HG03139 (cell line): ENCODE results near the gene RAB5B.
A peak's percentile ranks its signal among the peaks of the same experiment; 100 is the strongest.

Source experiments
- ATAC-seq: cut with Tn5 transposase; IDR thresholded peaks from one replicate; pipeline ENCODE4 v1.9.1; 2021; ENCODE audit not compliant: unreplicated experiment

Gene RAB5B, protein sequence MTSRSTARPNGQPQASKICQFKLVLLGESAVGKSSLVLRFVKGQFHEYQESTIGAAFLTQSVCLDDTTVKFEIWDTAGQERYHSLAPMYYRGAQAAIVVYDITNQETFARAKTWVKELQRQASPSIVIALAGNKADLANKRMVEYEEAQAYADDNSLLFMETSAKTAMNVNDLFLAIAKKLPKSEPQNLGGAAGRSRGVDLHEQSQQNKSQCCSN

DNA sequence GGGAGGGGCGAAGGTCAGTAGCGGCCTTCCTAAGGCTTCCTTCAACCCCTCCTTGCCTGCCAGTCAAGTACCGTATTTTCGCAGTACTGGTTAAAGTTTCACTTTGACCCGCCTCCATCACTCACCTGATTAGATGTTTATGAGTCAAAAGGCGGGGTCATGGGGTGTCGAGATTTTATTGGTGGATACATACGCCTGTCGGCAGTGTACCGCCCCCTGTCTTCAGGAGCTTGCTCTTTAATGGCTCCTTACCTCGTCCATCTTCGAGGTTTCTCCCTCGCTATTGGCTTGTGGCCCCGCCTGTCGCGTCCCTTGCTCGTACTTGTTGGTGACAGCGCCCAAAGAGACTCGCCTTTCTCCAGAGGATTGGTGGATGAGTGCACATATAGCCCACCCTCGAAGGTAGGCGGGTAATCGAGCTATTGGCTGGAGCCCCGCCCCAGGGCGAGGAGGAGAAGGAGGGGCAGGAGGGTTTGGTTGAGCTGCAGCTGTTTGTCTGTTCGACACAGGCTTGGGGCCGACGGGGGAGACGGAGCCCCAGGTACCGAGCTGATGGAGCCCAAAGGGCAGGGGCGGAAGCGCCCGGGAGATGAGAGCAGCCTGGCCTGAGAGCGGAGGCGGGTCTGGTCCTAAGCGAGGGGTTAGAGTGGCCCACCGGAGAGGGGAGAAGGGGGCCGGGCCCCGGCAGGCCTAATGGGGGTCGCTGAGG is at the start of gene RAB5B:
Gene RAB5B, plus strand, starts transcription at position 480 of the 709 bp plus-strand sequence. CDS start 12,883 bp downstream, outside the sequence.
- ATAC-seq: peak; percentile 92

- no peak for ATAC-seq
Measured at GRCh38 chr12:55925371-55925770, 48.5 kb upstream of the RAB5B start.

DNA sequence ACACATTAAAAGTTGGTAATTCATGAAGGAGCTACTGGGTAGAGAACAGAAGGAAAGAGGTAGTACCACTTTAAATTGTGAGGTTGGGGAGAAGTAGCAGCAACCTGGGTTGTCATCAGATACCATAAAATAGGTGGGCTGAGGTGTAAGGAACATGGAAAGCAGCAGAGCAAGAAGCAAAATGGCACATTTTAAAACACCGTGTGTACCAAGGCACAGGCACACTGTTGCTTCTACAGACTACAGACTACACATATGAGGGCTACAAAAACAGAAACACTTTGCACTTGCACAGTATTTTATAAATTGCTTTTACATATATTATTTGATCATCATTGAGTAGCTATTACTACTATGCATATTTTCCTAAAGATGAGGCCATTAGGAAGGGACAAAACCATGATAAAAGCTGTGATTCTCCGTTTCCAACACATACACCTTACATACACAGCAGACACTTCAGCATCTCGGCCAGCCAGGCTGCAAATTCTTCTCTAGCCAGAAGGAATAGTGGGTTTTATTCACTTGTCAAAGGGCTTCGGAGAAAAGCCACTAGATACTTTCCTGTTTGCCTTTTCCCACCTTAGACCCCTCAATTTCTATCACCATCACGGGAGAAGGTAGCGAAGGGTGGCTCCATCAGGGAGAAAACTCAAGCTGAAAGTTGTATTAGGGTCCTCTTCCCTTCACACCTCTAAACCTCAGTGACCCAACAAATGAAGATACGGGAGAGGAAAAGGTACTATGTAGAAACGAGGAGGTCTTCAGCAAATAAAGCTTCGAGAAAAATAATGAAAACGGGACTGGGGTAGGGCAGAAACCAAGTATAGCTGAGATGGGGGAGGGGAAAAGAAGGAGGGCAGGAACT is 47.8 kb upstream of the RAB5B start:
- no peak for ATAC-seq

DNA sequence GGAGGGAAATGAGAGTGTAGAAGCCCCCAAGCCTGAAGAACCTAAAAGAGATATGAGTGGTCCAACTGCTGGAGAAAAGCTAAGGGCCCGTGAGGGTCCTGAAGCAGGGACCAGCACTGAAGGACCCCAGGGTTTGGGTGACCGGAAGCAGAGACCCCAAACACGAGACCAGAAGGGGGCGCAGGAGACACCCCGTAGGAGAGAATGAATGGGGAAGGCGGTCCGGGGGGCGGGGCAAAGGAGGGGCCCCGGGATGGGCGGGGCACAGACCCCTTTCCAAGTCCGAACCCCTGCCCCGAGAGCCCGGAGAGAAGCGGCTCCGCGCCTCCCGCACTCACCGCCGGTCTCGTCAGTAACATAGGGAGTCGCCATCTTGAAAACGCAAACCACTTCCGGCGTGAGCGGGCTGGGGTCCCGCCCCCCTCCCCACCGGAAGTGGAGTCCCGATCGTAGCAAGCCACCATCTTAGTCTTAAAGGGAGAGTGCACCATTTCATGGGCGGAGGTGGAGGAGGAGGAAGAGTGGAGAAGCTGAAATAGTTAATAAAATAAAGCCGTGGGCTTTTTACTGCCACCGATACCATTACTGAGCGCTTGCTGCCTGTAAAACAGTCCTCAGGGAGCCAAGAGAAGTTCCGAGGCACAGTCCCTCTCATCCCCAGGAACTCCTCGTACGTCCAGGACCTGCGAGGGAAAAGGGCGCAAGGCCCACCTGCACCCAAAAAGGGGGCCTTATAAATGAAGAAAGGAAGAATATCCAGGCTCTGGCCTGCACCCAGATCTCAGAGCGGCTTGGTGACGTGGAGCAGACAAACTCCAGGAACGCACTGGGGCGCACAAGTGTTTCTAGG is 46.9 kb upstream of the RAB5B start:
- peak; percentile 36 for ATAC-seq

DNA sequence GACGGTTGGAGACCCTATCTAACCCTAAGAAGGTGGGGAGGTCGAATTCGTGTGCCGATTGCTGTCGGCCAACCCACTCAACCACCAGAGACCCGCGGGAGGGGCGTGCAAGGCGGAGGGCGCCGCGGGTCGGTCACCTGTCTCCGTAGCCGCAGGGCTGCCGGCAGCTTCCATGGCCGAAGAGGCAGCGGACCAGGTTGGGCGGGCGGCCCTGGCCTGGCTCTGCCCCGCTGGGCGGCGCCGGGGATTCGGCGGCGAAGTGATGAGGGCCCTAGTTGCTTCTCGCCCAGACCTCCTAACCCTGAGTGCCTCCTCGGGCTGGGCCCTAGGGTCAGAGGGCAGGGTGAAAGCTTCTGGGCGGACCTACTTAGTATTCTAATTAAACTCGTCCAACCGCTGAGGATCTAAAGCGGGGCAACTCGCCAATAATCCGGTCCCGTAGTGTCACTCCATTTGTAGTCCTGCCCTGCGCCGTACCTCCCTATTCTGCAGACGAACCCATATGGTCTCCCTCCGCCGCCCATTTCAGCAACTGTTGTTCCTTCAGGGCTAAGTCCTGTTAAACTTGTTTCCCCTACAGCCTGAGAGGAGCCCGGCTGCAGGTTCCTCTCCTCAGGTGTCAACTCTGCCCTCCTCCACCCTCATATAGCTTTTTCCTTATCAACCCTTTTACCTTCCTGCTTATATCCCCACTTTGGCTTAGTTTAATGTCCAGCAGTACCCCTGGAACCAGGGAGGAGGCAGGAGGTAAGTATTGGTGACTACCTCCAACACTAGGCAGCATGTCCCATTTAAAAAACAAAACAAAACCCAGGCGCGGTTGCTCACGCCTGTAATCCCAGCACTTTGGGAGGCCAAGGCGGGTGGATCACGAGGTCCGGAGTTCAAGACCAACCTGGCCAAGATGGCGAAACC is 46.0 kb upstream of the RAB5B start, which contains the start of gene PYM1:
Gene PYM1, minus strand, starts transcription at position 307 of the 915 bp plus-strand sequence. Its CDS starts 133 bp downstream, at position 174.
- ATAC-seq: peak; percentile 30

- ATAC-seq: peak; percentile 43
Measured at GRCh38 chr12:55929306-55929791, 44.5 kb upstream of the RAB5B start.

GRCh38 chr12:55930771-55931316 is 43.0 kb upstream of the RAB5B start, which contains the start of gene DGKA:
TSS of gene DGKA (plus strand) at chr12:55931162. CDS start at chr12:55936504, 5,342 bp downstream.
- no peak for ATAC-seq

DNA sequence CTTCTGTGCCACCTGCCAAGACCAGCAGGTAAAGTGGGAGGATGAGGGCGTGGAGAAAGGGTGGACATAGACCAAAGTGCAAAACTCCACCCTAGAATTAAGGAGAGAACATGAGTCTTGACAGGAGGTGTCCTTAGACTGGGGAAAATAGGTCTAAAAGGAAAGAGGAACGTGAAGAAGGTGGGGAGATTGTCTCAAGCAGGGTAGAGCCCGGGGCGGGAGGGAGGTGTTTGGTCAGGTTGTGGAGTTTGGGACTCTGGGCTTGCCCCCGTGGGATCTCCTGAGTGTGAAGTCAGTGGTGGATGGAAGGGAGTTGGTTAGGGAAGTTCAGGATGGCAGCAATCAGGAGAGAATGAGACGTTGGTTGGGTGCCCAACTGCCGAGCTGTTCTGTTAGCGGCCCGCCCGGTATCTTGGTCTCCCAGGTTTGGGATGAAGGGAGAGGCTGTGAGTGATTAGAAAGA is 42.5 kb upstream of the RAB5B start:
- ATAC-seq: no peak

DNA sequence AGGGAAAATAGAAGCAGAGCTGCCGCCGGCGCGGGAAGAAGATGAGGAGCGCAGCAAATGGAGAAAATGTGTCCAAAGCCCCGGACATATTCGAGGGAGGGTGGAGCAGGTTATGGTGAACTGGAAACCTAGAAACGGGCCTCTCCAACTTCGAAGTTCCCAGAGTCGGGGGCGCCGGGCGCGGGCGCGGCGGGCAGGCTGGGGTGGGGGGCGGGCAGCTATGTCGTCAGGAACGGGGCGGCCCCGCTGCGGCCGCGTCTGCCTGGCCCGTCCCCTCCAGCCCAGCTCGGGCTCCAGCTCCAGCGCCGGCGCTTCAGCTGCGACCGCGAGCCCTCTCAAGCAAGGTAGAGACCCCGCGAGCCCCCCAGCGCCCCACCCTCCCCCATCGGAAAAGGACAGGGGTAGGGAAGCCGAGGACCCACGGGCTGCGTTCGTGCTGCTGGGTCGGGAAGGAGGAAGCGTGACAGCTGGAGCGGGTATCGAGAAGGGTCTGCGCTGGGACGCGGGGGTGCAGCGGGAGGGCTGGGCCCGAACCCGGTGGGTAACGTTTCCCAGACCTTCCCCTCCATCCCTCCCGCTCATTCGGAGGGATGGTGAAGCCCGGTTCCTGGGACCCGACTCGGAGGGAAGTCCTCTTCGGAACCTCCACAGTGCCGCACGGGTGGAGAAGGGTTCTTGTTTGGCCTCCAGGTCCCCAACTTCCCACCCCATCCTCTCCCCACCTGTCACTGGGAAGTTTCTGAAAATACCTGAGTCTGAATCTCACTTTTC is 41.9 kb upstream of the RAB5B start:
- no peak for ATAC-seq

- ATAC-seq: no peak
Measured at GRCh38 chr12:55932551-55932910, 41.3 kb upstream of the RAB5B start.

GRCh38 chr12:55933169-55933798 is 40.6 kb upstream of the RAB5B start:
- no peak for ATAC-seq

DNA sequence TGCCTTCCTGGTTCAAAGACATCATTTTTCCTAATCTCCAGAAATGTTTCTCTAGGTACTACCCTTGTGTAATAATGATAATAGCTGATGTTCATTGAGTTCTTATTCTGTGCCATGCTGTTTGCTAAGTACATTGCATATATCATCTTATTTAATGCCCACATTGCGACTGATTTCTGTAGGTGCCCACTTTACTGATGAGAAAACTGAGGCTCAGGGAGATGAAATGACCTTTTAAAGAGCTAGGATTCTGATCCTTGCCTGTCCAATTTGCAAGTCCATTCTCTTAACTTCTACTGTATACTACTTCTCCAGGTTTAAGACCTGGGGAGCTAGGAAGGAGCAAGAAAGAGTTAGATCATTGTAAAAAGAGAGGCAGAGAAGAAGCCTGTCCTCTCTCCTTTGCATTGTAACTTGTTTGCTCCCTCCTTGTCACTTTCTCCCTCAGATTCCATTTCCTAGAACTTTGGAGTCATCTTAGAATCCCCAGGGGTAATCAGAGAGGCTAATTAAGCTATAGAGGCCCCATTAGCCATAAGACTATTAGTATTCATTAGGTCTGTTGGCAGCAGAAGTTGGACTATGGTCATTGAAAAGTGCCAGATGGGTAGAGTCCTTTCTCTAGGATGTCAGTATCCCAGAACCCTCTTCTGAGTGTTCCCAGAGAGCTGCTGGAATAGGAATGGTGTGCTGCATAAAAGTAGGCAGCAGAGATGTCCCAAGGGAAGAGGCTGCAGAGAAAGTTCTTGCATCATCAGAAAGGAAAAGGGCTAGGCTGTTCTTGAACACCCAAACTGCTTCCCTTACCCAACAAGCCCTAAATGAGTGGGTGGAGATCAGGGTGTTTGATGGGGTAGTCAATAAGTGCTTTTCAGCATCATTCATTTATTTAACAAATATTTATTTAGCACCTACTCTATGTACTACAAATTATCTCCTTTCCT is 39.8 kb upstream of the RAB5B start:
- no peak for ATAC-seq

GRCh38 chr12:55934773-55935172 is 39.1 kb upstream of the RAB5B start:
- no peak for ATAC-seq

DNA sequence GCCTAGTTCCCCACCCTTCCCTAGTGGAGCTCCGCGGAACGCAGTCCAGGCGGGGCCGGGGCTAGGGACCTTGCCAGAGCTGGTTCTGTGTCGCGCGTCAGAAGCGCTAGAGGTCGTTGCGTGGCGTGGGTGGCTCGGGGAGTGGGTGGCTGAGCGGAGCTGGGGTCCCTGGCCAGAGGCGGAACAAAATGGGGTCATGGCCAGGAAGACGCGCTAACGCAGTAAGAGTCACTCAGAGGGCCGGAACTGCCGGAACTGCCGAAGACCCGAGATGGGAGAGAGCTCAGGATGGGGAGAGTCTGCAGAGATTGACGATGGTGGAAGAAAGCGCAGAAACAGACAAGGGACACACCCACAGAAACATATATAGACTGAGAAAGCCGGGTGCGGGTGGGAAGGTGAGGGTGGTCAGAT is 38.1 kb upstream of the RAB5B start:
- ATAC-seq: no peak

DNA sequence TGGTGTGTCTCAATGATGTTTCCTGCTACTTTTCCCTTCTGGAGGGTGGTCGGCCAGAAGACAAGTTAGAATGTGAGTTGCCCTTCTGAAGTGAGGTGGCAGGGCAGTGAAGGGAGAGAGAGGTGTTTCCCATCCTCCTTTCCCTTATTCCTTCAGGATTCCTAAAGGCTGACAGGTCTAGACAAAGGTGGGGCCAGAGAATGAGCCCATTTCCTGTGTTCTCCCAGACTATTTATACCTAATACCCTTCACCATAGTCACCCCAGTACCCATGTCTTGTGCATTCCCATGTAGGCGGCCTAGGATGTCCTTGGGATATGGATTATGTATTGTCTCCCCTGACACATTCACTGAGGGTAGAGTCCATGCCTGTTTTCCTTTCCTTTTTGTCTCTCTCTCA is 35.9 kb upstream of the RAB5B start:
- no peak for ATAC-seq

DNA sequence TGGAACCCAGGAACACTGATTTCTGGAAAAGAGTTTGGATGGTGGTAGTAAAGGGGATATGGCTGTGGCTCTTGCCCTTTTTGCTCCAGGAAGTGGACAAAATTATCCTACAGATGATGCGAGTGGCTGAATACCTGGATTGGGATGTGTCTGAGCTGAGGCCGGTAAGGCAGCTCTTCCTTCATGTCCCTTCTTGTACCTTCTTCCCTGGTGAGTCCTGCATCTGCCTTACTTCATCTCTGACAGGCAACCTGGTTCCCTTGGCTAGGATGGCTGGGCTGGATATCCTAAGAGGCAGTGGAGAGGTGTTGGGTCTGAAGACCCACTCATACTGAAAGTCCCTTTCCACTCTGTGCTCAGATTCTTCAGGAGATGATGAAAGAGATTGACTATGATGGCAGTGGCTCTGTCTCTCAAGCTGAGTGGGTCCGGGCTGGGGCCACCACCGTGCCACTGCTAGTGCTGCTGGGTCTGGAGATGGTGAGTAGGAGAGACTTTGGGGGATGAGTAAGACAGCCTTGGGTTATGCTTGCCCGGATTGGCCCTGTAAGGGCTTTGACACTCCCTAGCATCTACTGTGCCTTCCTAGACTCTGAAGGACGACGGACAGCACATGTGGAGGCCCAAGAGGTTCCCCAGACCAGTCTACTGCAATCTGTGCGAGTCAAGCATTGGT is 34.9 kb upstream of the RAB5B start:
- no peak for ATAC-seq
